ENCODE measurements around the gene BEGAIN.

Gene BEGAIN

DNA sequence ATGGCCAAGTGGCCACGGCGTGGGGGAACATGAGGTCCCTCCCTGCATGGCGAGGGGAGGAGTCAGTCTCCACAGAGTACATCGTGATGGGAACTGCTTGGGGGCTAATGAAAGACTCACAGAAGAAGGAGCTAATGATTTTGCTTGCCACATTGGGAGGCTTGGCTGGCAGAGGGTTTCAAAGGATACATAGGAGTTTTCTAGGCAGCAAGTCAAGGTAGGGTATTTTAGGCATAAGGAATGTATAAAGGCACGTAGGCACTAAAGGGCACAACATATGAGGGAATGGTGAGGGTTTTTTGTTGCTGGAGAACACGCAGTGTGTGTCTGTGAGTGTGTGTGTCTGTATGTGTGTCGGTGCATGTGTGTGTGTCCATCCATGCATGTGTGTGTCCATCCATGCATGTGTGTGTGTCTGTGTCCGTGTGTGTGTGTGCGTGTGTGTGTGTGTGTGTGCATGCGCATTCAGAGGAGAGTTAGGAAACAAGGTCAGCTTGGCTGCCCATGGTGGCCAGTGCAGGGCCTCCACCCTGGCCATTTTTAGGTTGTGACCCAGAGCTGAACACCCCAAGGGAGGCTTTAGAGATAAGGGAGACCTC is 84.5 kb downstream of the BEGAIN start:
- H3K36me3 ChIP-seq (ENCODE audit: control insufficient read depth, low read length): no peaks in the 10 kb centered on the region
- H4K20me1 ChIP-seq (ENCODE audit: control insufficient read depth, insufficient read depth, low read depth, low read length): no peaks in the 10 kb centered on the region
- TF ChIP-seq EZH2phosphoT487 (IDR thresholded peaks at IDR 0.05; ENCODE audit: borderline replicate concordance, low read length): no peak
- TF ChIP-seq, protein P1, sequence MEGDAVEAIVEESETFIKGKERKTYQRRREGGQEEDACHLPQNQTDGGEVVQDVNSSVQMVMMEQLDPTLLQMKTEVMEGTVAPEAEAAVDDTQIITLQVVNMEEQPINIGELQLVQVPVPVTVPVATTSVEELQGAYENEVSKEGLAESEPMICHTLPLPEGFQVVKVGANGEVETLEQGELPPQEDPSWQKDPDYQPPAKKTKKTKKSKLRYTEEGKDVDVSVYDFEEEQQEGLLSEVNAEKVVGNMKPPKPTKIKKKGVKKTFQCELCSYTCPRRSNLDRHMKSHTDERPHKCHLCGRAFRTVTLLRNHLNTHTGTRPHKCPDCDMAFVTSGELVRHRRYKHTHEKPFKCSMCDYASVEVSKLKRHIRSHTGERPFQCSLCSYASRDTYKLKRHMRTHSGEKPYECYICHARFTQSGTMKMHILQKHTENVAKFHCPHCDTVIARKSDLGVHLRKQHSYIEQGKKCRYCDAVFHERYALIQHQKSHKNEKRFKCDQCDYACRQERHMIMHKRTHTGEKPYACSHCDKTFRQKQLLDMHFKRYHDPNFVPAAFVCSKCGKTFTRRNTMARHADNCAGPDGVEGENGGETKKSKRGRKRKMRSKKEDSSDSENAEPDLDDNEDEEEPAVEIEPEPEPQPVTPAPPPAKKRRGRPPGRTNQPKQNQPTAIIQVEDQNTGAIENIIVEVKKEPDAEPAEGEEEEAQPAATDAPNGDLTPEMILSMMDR (IDR thresholded peaks at IDR 0.05; ENCODE audit: low read depth, low read length, poor library complexity, severe bottlenecking): no peak
- no peak overlapping the region for H3K27ac ChIP-seq (ENCODE audit: low read depth, low read length)
- H3K4me2 ChIP-seq (ENCODE audit: low read length): no peak overlapping the region
- H3K9me2 ChIP-seq (replicated peaks; ENCODE audit: control insufficient read depth, low read length): no peaks in the 10 kb centered on the region
- H3K9me3 ChIP-seq (ENCODE audit: control insufficient read depth, insufficient read depth, low read length): no peaks in the 10 kb centered on the region
- no peak overlapping the region for H3K4me3 ChIP-seq (ENCODE audit: low read length)
- no peaks in the 10 kb centered on the region for H3K27me3 ChIP-seq (ENCODE audit: control insufficient read depth, low read length)
- H3K79me2 ChIP-seq (ENCODE audit: control insufficient read depth, low read length): no peaks in the 10 kb centered on the region
- H3F3A ChIP-seq (ENCODE audit: control insufficient read depth, insufficient read depth): no peaks in the 10 kb centered on the region
- no peaks in the 10 kb centered on the region for H3K4me1 ChIP-seq (ENCODE audit: control insufficient read depth, low read length)

DNA sequence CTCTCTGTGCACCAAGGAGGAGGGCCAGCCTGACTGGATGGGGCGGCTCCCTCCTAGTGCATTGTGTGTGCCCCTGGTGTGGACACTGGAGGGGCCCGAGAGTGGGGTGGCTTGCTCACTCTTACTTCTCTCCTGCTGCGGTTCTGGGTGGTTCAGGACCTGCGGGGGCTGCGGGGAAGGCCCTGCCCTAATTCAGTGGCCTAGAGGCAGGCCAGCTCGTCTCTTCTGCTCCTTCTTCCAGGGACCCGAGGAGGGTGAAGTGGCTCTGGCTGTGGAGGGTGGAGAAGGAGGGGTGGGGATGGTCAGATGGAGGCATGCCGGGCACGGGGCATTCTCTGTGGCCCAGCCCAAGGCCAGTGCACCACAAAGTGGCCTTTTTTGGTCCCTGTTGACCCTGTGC is 87.1 kb downstream of the BEGAIN start:
- Histone ChIP-seq H3F3A (ENCODE audit: control insufficient read depth, insufficient read depth) (no peaks in the 10 kb centered on the region), H3K4me1 (ENCODE audit: control insufficient read depth, low read length) (no peaks in the 10 kb centered on the region), H3K9me3 (ENCODE audit: control insufficient read depth, insufficient read depth, low read length) (no peaks in the 10 kb centered on the region), H3K4me3 (ENCODE audit: low read length) (no peak overlapping the region), H3K27me3 (ENCODE audit: control insufficient read depth, low read length) (no peaks in the 10 kb centered on the region), H3K36me3 (ENCODE audit: control insufficient read depth, low read length) (no peaks in the 10 kb centered on the region), H3K79me2 (ENCODE audit: control insufficient read depth, low read length) (no peaks in the 10 kb centered on the region), H3K9me2 (replicated peaks; ENCODE audit: control insufficient read depth, low read length) (no peaks in the 10 kb centered on the region), H3K4me2 (ENCODE audit: low read length) (no peak overlapping the region), H4K20me1 (ENCODE audit: control insufficient read depth, insufficient read depth, low read depth, low read length) (no peaks in the 10 kb centered on the region), H3K27ac (ENCODE audit: low read depth, low read length) (no peak overlapping the region)
- no peak for TF ChIP-seq EZH2phosphoT487 (IDR thresholded peaks at IDR 0.05; ENCODE audit: borderline replicate concordance, low read length)
- TF ChIP-seq, protein P1 (IDR thresholded peaks at IDR 0.05; ENCODE audit: low read depth, low read length, poor library complexity, severe bottlenecking): no peak

DNA sequence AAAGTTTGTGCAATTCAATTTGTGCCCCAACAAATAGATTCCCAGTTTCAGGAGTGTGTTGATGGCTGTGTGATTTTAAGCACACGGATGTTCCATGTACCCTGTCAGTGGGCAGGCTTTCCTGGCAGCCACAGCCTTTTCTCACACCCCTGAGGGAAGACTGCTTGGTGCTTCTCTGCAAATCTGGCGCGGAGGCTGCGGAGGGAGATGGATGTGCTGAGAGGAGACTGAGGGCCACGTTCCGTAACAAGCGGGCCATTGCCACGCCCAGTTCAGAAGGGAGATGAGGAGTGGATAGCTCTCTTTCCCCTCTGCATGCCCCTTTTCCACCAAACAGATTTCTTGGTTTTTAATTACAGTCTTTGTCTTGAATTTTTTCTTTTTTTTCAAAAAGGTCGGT is 89.1 kb downstream of the BEGAIN start:
- Histone ChIP-seq H3K9me2 (replicated peaks; ENCODE audit: control insufficient read depth, low read length) (no peaks in the 10 kb centered on the region), H3K4me3 (ENCODE audit: low read length) (no peak overlapping the region), H3K4me1 (ENCODE audit: control insufficient read depth, low read length) (no peaks in the 10 kb centered on the region), H3K27ac (ENCODE audit: low read depth, low read length) (no peak overlapping the region), H3K79me2 (ENCODE audit: control insufficient read depth, low read length) (no peaks in the 10 kb centered on the region), H3F3A (ENCODE audit: control insufficient read depth, insufficient read depth) (no peaks in the 10 kb centered on the region), H3K9me3 (ENCODE audit: control insufficient read depth, insufficient read depth, low read length) (no peaks in the 10 kb centered on the region), H3K36me3 (ENCODE audit: control insufficient read depth, low read length) (no peaks in the 10 kb centered on the region), H3K27me3 (ENCODE audit: control insufficient read depth, low read length) (no peaks in the 10 kb centered on the region), H4K20me1 (ENCODE audit: control insufficient read depth, insufficient read depth, low read depth, low read length) (no peaks in the 10 kb centered on the region), H3K4me2 (ENCODE audit: low read length) (no peak overlapping the region)
- no peak for TF ChIP-seq EZH2phosphoT487 (IDR thresholded peaks at IDR 0.05; ENCODE audit: borderline replicate concordance, low read length)
- TF ChIP-seq, protein P1 (IDR thresholded peaks at IDR 0.05; ENCODE audit: low read depth, low read length, poor library complexity, severe bottlenecking): no peak

All from DOHH2 (cell line).